Measurements from ENCODE around the gene LYRM1.

Gene LYRM1

GRCh38 chr16:20871941-20872815 is 28.4 kb upstream of the LYRM1 start:
- no peak for DNase-seq (ENCODE audit: low spot score)

DNA sequence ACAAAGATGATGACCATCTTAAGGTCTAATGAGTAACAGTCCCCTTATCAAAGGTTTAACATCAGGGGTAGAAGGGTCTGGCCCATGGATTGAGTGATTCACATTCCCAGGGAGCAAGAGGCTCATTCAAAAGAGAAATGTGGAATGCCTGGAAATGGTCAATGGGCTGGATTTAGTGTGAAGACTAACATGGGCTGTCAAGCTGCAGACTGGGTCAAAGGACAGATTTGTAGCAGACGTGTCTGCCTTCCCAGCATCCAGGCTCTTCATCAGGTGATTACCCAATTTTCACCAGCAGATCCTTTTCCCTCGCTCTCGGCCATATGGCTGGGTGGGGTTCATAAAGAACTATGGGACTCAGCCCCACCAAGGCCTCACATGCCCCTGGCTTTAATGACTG is 27.2 kb upstream of the LYRM1 start:
- no peak for DNase-seq (ENCODE audit: low spot score)

- DNase-seq (ENCODE audit: low spot score) = no peak
These were observed 26.4 kb upstream of the LYRM1 start for GRCh38 chr16:20874088-20874581.

GRCh38 chr16:20875355-20875650 is 25.3 kb upstream of the LYRM1 start:
- DNase-seq (ENCODE audit: low spot score) = peak; percentile 37

DNA sequence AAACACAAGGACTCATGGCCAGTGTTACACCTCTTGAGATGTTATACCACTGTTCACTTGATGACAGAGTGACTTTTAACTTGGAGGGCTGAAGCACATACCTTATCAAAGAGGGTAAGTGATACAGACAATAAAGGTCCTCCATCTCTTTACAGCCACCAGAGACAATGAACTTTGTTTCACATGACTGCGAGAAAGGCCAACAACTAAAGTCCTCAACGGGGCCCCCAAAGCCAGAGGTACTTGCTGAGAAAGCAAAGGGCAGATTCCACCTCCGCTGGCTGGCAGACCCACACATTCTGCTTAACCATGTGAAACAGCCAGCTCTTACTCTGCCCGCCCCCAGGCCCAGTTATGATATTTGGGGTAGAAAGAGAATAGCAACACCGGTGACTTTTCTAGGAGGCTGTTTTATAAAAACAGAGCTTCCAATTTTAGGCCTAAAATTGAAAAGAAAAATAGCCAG is 21.9 kb upstream of the LYRM1 start:
- no peak for DNase-seq (ENCODE audit: low spot score)

- DNase-seq (ENCODE audit: low spot score) = no peak
These were observed 21.2 kb upstream of the LYRM1 start for GRCh38 chr16:20879175-20880040.

- DNase-seq (ENCODE audit: low spot score) = no peak
These were observed 19.6 kb upstream of the LYRM1 start for GRCh38 chr16:20880867-20881502.

DNA sequence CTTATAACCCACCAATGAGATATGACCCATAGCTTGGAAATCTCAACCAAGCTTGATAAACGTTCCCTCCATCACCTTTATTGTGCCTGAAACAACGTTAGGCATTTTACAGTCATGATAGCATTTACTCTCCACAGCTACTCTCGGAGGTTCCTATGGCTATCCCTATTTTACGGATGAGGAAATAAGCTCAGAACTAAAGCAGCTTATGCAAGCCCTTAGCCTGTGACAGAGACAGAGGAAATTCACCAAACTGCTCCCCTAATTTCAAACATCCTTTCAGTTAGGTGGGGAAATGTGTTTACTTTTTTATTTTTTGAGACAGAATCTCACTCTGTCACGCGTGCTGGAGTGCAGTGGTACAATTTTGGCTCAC is 19.1 kb upstream of the LYRM1 start:
- no peak for DNase-seq (ENCODE audit: low spot score)

DNA sequence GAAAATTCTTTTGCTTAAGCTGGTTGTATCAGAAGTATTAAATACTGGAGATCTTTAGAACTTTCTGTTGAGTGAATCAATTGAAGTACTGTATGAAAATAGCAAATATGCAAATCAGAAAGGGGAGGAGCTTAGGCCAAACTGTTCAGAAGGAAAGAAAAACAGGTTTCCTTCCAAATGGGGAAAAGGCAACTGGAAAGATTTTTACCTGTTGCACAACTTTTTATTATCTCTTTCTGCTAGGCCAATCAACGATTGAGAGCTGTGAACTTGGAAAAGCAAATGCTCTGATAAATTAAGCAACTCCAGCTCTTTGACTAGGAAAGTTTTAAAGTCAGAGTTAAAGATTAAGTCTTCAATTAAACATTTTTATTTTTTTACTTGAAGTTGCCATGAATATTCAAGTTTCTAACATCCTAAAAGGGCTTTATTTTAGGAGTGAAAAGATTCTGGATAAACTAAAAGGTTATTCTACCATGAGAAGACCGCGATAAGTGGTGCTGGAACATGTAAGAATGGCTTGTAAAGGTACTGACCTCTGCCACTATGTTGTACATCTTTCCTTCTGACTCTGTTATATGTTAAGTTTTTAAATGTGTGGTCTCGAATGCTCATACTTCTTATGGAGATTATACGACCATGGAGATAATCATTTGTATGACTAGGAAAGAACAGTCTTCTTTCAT is 16.9 kb upstream of the LYRM1 start:
- DNase-seq (ENCODE audit: low spot score) = no peak

DNA sequence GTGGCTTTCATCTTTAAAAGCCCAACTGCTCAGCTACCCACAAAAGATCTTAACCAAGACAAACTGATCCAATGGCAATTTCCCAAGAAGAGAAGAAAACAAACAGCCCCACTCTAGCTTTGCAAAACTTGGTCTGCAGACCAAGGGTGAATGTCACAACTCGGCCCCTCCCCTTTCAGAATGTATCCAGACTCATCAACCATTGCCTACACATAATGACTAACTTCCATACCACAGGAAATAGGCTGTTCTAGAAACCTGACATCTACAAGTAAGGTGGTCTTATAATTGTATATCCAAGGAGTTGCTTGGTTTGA is 16.4 kb upstream of the LYRM1 start:
- DNase-seq (ENCODE audit: low spot score) = no peak

GRCh38 chr16:20886320-20886719 is 14.3 kb upstream of the LYRM1 start:
- DNase-seq (ENCODE audit: low spot score) = no peak

- DNase-seq (ENCODE audit: low spot score) = no peak
These were observed 13.4 kb upstream of the LYRM1 start for GRCh38 chr16:20887207-20887606.

DNA sequence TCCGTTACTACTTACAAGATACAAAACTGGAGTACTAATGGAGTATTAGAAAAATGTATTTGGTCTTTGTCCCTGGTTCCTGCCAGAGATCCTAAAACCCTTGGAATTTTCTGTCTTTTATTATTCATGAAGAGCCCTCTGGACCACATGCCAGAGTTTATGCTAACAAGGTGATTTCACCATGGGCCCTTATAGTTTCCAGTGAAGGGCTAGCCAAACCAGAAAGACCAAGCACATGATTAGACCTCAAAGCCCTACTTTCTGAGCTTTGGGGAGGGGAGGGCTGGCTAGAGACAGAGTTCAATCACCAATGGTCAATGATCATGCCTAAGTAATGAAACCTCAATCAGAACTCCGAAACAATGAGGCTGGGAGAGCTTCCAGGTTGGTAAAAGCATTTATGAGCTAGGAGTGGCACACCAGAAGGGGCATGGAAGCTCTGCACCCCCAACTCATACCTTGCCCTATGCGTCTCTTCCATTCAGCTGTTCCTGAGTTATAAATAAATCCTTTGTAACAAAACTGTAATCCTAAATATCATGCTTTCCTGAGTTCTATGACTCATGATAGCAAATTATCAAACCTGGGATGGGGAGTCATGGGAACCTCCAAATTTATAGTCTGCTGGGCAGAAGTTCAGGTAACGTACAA is 10.8 kb upstream of the LYRM1 start:
- DNase-seq (ENCODE audit: low spot score) = no peak

GRCh38 chr16:20894388-20894787 is 6.2 kb upstream of the LYRM1 start:
- no peak for DNase-seq (ENCODE audit: low spot score)

DNA sequence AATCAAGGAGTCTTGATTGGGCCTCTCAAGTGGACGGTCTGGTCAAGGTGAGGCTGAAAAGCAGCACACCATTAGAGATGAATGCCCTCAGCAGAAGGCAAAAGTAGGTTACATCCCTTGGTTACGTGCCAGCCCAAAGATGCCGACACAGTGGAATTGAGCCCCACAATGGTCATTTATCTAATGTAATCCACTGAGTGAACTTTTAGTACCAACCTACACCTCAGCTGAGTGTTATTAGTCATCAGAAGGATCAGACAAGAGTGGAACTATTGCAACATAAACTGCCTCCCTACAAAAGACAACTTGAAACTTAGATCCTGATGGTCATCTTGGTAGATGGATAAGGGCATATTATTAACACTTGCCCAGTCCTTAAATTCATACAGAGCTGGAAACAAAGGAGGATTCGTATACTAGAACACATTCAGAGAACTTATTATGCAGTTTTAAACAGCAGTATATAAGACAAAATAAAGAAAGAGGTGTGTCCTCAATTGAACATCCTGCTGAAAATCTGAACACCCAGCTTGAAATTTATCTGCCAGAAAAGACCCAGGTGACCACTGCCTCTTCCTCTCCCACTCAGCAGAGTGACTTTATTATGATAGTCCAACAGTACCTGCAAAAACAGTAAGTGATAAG is 3.2 kb upstream of the LYRM1 start:
- no peak for DNase-seq (ENCODE audit: low spot score)

GRCh38 chr16:20897922-20898321 is 2.6 kb upstream of the LYRM1 start:
- no peak for DNase-seq (ENCODE audit: low spot score)

DNA sequence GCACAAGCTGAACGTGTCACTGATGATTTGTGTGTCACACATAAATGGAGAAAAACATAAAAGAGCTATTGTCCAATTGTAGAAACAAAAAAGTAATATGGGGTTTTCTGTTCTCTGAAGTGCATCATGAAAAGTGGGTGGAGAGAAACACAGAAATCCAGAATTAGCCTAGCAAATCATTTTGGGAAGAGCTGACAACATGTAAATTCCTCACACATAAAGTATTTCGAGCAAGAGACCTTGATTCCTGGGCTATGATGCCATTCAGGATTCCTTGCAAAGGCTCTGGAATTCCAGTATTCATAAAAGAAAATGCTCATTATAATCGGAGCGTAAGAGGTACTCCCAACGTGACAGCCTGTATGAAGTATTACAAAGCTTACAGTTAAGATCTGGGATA is 1.5 kb upstream of the LYRM1 start:
- DNase-seq (ENCODE audit: low spot score) = peak; percentile 57

- DNase-seq (ENCODE audit: low spot score) = peak; percentile 32
These were observed 883 bp upstream of the LYRM1 start for GRCh38 chr16:20899477-20900298.

DNA sequence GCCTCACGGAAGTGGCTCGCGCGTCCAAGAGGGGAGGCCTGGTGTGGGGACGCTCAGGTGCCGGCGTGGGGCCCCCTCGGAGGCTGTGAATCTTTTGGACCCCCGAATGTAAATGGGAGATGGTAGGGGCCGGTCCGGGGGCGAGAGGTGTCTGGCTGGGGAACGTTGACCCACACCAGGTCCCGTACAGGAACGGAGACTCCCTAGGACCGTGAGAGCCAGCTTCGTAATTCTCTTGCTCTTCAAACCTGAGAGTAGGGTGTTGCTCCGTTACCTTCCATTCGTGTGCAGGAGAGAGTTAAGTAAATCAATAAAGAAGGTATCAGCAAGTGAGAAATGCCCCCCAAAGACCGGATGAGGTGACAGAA is 481 bp downstream of the LYRM1 start:
- no peak for DNase-seq (ENCODE audit: low spot score)

DNA sequence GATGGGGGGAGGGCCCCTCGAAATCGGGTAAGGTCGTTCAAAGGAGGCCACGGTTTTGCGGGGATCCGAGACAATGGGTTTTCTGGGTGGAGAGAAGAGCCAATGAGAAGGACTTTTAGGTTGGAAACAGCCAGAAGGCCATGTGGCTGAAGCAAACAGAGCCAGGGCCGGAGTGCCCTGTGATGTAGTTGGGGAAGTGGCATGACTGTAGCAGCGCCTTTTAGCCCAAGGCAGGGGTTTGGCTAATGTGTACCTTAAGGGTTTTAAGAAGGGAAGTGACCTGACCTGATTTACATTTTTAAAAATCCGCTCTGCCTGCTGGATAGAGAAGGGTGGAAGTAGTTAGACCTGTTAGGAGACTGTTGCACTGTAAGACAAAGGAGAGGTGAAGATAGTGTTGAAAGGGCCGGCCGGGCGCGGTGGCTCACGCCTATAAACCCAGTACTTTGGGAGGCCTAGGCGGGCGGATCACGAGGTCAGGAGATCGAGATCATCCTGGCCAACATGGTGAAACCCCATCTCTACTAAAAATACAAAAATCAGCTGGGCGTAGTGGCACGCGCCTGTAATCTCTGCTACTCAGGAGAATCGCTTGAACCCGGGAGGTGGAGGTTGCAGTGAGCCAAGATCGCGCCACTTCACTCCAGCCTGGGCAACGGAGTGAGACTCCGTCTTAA is 1.0 kb downstream of the LYRM1 start:
- DNase-seq (ENCODE audit: low spot score) = peak; percentile 77
